ENCODE results near the gene SRSF5.
A peak's percentile ranks its signal among the peaks of the same experiment; 100 is the strongest.
"Not testable (repeated sequence)": the region's sequence is repeated elsewhere in the genome, so short reads cannot be mapped to it uniquely, and the experiment has no call there.

The SRSF5 gene

GRCh38 chr14:69766984-69767368 lies at the start of gene SRSF5:
Gene SRSF5, plus strand, starts transcription at chr14:69767142. Its CDS starts 1,015 bp downstream, at chr14:69768157.
- peak; percentile 97 for DNase-seq

GRCh38 chr14:69718614-69719013 lies 48.3 kb upstream of the SRSF5 start:
- not testable (repeated sequence) for DNase-seq

- peak; percentile 78 for DNase-seq
These were observed 47.4 kb upstream of the SRSF5 start for GRCh38 chr14:69719501-69719951.

- DNase-seq, result no peak
These were observed 46.0 kb upstream of the SRSF5 start for GRCh38 chr14:69720912-69721311.

- peak; percentile 71 for DNase-seq
These were observed 40.0 kb upstream of the SRSF5 start for GRCh38 chr14:69726761-69727511.

- no peak for DNase-seq
These were observed 39.1 kb upstream of the SRSF5 start for GRCh38 chr14:69727860-69728259.

- not testable (repeated sequence) for DNase-seq
These were observed 34.9 kb upstream of the SRSF5 start for GRCh38 chr14:69731919-69732598.

- not testable (repeated sequence) for DNase-seq
These were observed 30.5 kb upstream of the SRSF5 start for GRCh38 chr14:69736405-69736804.

- DNase-seq, result no peak
These were observed 25.9 kb upstream of the SRSF5 start for GRCh38 chr14:69741055-69741454.

- no peak for DNase-seq
These were observed 17.0 kb upstream of the SRSF5 start for GRCh38 chr14:69749956-69750355.

GRCh38 chr14:69750495-69750894 lies 16.4 kb upstream of the SRSF5 start:
- DNase-seq, result no peak

GRCh38 chr14:69752773-69753172 lies 14.2 kb upstream of the SRSF5 start:
- DNase-seq, result no peak

- DNase-seq, result no peak
These were observed 13.1 kb upstream of the SRSF5 start for GRCh38 chr14:69753860-69754259.

GRCh38 chr14:69754487-69754886 lies 12.5 kb upstream of the SRSF5 start:
- DNase-seq, result no peak

GRCh38 chr14:69755296-69755695 lies 11.6 kb upstream of the SRSF5 start:
- DNase-seq, result no peak

- DNase-seq, result no peak
These were observed 11.2 kb upstream of the SRSF5 start for GRCh38 chr14:69755784-69756183.

- DNase-seq, result no peak
These were observed 10.6 kb upstream of the SRSF5 start for GRCh38 chr14:69756298-69756697.

- DNase-seq, result no peak
These were observed 6.1 kb upstream of the SRSF5 start for GRCh38 chr14:69760810-69761209.

GRCh38 chr14:69763761-69764510 lies 3.0 kb upstream of the SRSF5 start:
- no peak for DNase-seq

- DNase-seq, result peak; percentile 90
These were observed 542 bp downstream of the SRSF5 start for GRCh38 chr14:69767369-69767999.

GRCh38 chr14:69768873-69769272 lies 1.9 kb downstream of the SRSF5 start:
- no peak for DNase-seq

- no peak for DNase-seq
These were observed 2.7 kb downstream of the SRSF5 start for GRCh38 chr14:69769623-69770022.

GRCh38 chr14:69770559-69770958 lies 3.6 kb downstream of the SRSF5 start:
- DNase-seq, result no peak
